MM.1S (cell line): Measurements from ENCODE around the gene VPS26B.

Experiments used
- CTCF ChIP-seq: fragments of 300-600 bp; sonication (generic); IDR thresholded peaks from 2 replicates; pipeline ENCODE4 v1.5.1; 2016; ENCODE audit warnings: antibody characterized with exemption, low read length, mixed read lengths
- EZH2 ChIP-seq: fragments of 300-600 bp; sonication (generic); optimal IDR thresholded peaks from 2 replicates; pipeline ENCODE3; 2017; ENCODE audit warnings: low read depth, mild to moderate bottlenecking, antibody characterized with exemption, low read length, mixed read lengths
- EZH2phosphoT487 ChIP-seq: fragments of 300-600 bp; sonication (generic); IDR thresholded peaks from 2 replicates; pipeline ENCODE4 v1.6.1; 2018; ENCODE audit warnings: antibody characterized with exemption, low read length

DNA sequence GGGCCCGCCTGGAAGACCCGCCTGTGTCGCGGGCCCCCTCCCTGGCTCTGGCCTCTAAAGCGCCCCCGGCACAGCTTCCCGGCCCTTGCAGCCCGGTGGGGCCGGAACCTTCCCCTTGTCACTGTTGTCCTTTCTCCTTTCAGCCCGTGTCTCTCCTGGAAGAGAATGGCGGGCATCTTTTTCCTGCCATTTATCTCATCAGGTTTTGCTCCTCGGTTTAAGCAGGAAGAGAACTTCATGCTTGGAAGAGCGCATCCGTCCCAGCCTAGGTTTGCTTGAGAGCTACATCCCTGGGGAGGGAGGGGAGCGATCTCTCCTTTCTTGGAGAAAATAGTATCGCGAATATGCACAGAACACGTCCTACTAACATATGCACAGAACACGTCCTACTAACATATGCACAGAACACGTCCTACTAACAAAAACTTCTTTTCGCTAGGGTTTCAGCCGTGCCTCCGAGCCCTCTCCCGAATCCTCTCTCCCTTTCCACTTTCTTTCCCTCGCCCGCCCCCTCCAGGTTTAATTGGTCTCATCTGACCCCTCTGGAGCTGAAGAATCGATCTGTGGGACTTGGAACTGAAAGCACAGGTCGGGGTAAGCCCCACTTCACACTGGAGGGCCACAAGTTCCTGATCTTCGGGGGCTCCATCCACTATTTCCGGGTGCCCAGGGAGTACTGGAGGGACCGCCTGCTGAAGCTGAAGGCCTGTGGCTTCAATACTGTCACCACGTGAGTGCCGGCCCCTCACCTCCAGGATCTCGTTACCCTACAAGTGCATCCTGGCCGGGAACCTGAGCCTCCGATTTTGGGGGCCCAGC lies 52.9 kb downstream of the VPS26B start:
- TF ChIP-seq CTCF (no peak), EZH2 (no peak), EZH2phosphoT487 (no peak)
